SHP77 treated with DMSO at 0.1 percent for 48 hours (cell line): ENCODE results near the gene PRKRIP1.
"Not testable (repeated sequence)": the region's sequence is repeated elsewhere in the genome, so short reads cannot be mapped to it uniquely, and the experiment has no call there.

Source experiments
- DNase-seq: peaks from one replicate; lab custom pipeline; 2025; lab: John Stamatoyannopoulos, UW

PRKRIP1 gene

DNA sequence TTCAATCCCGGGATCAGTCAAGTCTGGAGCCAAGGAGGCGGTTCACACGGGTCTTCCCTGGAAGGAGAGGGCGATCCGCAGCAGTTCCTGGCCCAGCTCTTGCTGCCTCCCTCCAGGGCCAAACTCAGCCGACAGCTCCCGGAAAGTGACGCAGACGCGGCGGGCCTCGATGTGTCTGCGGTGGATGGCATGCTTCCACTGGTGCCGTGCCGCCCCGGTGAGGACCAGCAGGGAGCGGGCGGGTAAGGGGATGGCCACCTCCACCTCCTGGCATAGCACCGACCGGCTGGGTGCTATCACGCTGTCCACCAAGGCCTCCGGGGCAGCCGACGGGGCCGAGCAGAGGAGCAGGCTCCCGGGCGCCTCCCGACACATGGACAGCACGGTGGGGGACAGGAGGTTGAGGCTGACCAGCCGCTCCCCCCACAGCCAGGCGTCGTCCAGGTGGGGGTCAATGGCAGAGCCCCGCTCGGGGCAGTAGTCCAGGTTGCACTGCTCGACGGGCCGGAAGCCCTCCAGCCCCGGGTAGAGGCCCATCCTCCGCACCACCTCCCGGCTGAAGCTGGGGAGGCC is 61.3 kb downstream of the PRKRIP1 start:
- no peak for DNase-seq

DNA sequence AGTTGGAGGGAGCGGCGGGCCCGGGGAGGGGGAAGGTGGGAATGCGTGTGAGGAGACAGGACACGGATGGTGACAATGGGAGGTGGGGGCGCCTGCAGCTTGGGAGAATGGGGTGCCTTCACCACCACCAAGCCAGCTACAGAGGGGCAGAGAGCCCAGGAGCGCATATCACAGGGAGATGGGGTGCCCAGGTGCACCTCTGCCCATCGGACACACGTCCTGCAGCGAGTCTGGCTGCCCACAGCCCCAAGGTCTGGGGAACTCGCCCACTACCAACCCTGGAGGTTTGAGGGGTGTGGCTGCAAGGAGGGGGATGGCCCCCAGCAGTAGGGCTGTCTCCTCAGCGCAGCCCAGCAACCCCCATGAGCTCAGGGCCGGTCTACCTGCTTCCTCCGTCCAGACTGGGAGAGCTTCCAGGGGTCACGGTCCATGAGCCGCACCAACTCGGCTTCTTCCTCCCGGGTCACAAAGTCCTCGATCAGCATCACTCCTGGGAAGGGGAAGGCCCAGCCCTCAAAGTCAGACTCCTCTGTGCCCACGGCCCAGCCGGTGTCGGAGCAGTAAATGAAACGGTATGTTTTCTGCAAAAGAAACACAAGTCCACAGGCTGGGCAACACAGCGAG is 63.2 kb downstream of the PRKRIP1 start:
- no peak for DNase-seq

DNA sequence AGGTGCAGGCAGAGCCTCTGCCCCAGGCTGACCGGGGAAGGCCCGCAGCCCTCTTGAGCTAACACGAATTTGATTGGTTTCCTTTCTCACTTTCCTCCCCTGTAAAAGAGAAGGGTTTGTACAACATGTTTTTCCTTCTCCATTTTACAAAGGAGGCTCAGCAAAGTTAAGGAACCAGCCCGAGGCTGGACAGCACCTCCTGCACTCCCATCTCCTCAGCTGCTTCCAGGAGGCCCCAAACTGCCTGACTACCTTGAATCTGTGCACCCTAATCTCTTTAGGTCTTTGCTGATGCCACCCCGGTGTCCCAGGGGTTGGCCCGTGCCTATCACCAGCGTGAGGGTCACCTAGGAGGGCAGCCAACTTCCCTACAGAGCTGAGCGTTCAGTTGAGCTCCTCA is 64.3 kb downstream of the PRKRIP1 start:
- DNase-seq: no peak

DNA sequence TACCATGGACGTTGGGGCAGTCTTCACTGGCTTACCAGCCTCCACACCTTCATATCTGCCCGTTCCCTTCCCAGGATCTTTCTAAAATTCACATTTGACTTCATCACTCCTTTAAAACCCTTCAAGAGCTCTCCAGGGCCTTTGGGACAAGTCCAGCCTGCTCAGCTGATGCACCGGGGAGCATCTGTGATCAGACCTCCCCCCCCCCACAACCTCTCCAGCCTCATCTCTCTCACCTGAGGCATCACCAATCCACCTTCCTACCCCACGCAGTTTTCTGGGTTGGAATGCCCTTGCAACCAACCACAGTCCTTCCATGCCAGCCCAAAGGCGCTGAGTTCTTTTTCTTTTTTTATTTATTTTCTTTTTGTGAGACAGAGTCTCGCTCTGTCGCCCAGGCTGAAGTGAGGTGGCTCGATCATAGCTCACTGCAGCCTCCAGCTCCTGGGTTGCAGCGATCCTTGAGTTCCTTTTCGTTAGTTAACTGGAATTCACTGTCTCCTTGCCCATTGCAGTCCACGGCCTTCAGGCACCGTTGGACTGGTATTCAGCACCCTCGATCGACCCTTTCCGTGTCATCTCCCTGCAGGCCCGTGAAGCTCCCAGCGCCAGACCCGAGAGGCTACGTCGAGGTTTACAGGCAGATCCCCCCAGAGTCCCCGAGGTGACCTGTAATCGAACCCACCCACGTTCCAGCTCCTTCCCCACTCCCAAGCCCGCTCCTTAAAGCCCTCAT is 67.8 kb downstream of the PRKRIP1 start:
- DNase-seq: no peak

DNA sequence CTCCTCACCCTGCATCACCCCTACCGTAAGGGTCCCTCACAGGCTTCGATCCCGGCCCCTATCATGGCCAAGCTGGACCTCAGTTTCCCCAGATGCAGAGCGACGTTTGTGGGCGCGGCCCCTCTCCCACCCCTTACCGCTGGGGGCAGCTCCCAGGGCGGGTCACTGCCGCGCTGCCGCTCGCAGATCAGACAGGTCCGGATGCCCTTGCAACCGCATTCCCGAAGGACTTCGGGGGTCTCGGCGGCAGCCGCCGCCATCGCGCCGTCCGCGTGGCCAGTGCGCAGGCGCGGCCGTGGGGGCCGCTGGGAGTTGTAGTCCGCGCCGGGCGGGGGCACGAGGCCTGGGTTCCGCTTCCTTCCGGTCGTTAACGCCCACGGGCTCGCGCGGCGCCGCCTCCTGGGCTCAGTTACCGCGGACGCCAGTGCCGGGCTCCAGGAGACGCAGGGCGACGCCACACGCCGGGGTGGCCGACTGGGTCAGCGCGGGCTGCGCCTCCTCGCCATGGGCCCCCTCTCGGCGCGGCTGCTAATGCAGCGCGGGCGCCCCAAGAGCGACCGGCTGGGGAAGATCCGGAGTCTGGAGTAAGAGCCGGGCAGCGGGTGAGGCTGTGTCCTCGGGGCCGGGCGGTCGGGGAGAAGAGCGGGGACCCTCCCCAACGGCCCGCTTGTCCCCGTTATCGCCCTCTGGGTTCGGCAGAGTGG is 68.6 kb downstream of the PRKRIP1 start, which contains the start of the genes ALKBH4 and LRWD1:
ALKBH4 (minus strand) TSS at position 287 of the 704 bp plus-strand sequence; CDS start at position 260, 27 bp downstream.
LRWD1 (plus strand) TSS at position 408 of the 704 bp plus-strand sequence; CDS start at position 505, 97 bp downstream.
- peak; percentile 65 for DNase-seq

DNA sequence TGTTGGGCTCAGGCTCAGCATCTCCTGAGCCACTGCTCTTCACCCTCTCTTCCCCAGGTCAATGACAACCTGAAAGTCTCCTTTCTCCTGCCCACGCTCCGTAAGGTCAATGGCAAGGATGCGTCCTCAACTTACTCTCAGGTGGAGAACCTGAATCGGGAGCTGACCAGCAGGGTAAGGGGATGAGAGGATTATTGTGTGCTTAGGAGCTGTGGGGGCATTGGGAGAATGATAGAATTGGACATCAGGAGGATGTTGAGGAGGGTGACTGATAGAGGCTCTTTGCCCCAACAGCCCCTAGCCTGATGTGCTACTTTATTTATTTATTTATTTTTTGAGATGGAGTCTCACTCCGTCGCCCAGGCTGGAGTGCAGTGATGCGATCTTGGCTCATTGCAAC is 69.9 kb downstream of the PRKRIP1 start:
- DNase-seq: no peak

DNA sequence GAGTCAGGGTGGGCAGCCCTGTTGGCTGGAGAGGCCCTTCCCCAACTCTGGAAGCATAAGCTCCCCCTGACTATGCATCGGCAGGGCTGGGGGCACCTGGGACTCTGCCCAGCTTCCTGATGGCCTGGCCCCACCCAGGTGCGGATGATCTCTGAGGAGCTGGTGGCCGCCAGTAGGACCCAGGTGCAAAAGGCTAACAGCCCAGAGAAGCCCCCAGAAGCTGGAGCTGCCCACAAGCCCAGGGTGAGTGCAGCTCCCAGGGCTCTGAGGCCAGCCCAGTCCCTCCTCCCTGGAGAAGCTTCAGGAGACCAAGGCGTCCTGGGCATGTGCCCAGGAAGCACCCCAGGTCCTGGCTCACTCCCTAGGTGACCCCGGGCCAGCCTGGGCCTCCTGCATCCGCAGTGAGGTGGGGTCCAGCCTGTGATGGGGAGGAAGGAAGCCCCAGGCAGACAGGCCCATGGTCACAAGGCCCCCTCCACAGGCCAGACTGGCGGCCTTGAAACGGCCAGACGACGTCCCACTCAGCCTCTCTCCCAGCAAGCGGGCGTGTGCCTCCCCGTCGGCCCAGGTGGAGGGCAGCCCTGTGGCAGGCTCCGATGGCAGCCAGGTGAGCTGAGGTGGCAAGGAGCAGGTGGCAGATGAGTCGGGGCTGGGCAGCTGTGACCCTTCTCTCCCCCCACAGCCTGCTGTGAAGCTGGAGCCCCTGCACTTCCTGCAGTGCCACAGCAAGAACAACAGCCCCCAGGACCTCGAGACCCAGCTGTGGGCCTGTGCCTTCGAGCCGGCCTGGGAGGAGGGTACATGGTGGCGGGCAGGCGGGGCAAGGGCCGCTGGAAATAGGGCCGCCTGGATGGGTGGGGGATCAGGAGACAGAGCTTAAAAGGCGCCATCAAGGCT is 71.7 kb downstream of the PRKRIP1 start:
- DNase-seq: no peak

DNA sequence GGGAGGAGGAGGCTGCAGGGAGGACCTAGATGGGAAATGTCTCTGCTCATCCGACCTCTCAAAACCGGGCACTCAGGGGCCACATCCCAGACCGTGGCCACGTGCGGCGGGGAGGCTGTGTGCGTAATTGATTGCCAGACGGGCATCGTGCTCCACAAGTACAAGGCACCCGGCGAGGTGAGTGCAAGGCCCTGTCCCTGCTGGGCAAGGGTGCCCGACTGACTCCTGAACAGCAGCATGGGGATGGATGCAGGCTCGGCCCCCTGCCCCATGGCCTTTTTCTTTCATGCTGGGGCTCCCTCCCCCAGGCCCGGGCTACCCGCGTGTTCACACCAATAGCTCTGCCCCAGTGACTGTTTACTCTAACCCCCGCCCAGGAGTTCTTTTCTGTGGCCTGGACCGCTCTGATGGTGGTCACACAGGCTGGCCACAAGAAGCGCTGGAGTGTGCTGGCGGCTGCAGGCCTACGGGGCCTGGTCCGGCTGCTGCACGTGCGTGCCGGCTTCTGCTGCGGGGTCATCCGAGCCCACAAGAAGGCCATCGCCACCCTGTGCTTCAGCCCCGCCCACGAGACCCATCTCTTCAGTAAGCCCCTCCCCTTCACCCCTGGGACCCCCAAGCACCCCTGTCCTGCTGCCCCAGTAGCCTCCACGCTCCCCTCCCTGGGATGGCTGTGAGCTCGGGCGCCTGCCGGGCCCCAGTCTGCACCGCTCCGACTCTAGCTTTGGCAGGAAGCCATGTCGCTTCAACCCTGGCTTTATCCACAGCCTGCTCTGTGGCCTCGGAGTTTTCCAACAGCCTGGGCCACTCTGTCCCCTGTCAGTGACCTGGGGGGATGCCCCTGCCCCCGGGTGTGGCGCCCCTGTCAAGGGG is 72.6 kb downstream of the PRKRIP1 start:
- DNase-seq: no peak

DNA sequence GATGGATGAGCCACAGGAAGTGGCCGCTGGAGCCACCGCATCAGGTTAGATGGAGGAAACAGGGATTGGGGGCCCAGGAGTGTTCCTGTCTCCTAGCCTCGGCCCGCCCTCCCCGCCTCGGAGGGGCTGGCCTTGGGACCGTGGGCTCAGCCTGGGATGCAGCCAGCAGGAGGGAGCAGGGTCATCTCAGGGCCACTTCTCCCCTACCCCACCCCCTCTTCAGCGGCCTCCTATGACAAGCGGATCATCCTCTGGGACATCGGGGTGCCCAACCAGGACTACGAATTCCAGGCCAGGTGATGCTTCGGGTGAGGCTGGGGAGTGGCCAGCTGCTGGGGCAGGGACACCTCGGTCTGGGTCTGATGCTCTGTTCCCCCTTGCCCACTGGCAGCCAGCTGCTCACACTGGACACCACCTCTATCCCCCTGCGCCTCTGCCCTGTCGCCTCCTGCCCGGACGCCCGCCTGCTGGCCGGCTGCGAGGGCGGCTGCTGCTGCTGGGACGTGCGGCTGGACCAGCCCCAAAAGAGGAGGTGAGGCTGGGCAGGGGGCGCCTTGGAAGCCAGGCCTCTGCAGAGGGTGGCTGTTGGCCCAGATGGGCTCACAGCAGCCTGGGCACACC is 73.3 kb downstream of the PRKRIP1 start:
- no peak for DNase-seq

DNA sequence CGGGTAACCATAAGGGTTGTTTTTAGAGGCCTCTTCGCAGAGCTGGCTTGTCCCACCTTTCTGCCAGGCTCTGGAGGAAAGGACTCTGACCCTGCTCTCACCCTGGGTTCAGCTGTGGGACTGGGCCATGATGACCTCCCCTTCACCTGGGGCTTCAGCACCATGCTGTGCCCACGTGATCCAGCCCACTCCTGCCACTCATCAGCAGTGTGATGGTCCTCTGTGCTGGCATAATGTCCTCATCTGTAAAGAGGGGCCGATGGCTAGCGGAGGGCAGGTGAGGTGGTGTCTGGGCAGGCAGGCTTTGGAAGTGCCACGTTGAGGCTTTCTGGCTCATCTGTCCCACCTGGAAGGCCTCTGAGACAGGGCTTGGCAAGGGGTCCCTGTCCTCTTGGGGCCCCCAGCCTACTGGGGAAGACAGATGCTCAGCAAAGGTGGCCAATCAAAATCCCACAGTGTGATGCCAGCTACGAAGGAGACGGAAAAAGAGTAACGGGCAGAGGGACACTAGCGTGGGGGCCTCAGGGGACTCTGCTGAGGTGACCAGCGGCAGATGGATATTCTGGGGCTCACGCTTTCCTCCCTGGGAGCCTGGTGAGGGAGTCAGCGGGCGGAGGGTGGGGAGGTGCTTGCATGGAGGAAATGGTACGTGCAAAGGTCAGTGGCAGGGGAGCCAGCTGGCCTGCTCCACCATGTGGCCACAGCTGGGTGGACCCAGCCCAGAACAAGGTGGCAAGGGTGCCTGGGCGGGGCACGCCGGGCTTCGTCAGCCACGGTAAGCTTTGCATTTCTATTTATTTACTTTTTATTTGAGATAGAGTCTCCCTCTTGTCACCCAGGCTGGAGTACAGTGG is 74.0 kb downstream of the PRKRIP1 start:
- DNase-seq: no peak

DNA sequence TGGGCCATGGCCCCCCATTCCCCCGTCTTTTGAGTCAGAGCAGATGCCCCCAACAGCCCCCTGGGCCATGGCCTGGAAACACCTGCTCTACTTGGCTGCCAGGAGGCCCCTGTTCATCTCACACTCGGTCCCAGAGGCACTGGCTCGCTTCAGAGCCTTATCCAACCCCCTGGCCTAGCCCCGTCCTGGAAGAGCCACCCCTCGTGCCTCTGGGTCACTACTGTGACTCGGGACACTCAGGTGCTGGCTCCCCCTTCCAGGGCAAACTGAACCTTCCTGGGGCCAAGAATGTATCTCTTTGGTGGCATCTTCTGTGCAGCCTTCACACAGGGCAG is 75.6 kb downstream of the PRKRIP1 start:
- DNase-seq: no peak

DNA sequence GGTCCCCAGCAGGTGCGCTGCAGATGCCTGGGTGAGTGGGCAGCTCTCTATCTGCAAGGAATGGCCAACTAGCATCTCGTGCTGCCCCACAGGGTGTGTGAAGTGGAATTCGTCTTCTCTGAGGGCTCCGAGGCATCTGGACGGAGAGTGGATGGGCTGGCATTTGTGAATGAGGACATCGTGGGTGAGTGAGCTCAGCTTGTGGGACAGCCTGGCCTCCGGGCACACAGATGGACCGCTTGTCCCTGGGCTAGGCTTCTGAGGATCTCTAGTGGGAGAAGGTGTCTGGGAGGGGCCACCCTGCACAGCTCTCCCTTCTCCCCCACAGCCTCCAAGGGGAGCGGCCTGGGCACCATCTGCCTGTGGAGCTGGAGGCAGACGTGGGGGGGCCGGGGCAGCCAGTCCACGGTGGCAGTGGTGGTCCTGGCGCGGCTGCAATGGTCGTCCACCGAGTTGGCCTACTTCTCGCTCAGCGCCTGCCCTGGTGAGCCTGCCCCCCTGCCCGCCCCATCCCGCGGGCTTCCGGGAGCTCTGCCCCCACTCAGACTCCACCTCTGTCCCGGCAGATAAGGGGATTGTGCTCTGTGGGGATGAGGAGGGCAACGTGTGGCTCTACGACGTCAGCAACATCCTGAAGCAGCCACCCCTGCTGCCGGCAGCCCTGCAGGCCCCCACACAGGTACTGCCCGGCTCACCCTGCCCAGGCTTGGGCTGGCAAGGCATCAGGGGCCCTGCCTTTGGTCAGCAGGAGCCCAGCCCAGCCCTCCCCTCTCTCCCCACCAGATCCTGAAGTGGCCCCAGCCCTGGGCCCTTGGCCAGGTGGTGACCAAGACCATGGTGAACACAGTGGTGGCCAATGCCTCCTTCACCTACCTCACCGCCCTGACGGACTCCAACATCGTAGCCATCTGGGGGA is 76.2 kb downstream of the PRKRIP1 start:
- no peak for DNase-seq

DNA sequence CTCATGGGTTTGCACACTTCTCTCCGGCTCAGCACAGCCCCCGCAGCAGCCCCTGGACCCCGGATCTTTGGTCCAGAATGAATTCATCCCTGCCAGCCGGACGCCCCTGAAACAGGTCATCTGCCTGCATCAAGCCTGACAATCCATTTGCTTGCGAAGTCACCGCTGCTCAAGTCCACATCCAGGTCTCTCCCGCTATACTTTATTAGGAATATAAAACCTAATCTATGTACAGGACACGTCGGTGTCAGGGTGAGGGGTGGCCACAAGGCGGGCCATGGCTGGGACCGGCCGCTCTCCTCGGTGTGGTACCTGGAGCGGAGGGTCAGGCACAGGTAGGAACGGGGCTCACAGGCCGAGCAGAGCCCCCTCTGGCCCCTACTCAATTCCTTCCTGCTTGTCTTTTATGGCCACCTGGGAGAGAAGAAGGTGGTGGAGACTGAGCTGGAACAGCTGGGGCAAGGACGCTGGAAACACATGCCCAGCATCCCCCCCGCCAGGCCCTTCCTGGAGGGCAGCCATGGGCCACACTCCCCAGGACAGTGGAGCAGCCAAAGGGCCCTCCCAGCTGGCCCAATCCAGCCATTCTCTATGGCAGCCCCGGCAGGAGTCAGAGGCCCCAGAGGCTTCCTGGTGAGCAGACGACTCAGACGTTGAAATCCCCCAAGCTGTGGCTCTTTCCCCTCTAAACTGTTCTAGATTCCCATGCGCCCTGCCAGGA is 77.3 kb downstream of the PRKRIP1 start:
- no peak for DNase-seq

DNA sequence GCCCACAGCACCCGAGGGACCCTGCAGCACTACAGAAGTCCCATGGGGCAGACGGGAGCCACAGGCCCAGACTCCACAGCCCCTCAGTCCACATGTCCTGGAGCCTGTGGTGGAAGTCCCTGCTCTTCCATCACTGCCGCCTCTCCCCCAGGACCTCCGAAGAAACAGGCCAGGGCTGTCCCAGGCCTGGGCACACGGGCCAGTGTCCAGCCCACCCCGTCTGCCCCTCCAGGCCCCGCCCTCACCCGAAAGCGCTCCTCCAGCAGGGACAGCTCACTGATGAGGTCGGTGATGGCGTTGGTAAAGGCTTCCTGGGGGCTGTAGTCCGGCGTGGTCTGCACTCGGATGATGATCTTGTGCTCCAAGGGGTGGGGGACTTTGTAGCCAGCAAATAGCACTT is 78.0 kb downstream of the PRKRIP1 start:
- DNase-seq: not testable (repeated sequence)

DNA sequence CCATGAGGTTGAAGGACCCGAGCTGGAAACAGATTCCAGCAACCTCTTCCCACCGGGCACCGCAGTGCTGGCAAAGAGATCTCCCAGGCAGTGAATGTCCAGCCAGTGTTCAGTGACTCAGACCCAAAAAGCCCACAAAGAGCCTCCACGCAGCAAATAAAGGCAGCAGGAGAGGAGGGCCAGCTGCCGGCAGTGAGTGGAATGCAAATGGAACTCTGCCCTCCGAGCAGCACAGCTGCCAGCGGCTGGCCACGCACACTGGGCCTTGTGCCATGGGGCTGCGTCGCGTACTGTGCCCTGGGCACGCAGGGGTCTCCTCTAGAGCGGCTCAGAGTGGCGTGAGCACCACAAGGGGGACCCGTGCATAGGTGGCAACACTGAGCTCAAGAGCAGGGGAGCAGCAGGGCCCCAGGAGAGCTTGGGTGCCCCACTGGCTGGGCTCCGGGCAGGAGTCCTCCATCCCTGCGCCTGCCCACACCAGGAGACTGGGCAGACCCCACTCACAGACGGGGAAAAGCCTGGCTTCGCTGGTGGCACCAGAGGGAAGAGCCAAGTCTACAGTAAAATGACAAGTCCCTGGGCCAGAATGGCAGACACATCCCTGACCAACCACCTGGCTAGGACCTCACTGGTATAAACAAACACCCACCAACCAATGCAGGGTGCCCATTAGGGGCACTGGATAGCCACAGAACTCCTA is 78.7 kb downstream of the PRKRIP1 start:
- not testable (repeated sequence) for DNase-seq
